Urinary bladder (tissue), 4 donors: Measurements from ENCODE around the gene SP5. TPM values are rescaled to one million over a fixed set of nuclear protein-coding genes. Genes with fewer than 3 reads are reported as not detected.

ENCODE experiments used
- DNase-seq: peaks from one replicate; pipeline ENCODE4 v3.0.0-alpha.2; 2015; ENCODE audit errors: extremely low spot score
- H3K27ac ChIP-seq: one replicate; pipeline ENCODE4 v1.5.1; 2013; ENCODE audit warnings: low read depth, mild to moderate bottlenecking, moderate library complexity
- H3K36me3 ChIP-seq: one replicate; pipeline ENCODE4 v1.6.1; 2013; ENCODE audit warnings: mild to moderate bottlenecking, moderate library complexity; ENCODE audit not compliant: insufficient read depth
- H3K4me1 ChIP-seq: one replicate; pipeline ENCODE4 v1.6.1; 2013; ENCODE audit warnings: mild to moderate bottlenecking, moderate library complexity; ENCODE audit not compliant: insufficient read depth
- H3K4me3 ChIP-seq: one replicate; pipeline ENCODE4 v1.5.1; 2013; ENCODE audit warnings: low read depth, low read length
- WGBS: extraction: QIAGEN DNeasy Blood & Tissue Kit; methylation state at CpG from one replicate; pipeline ENCODE4 v1.1.7; 2013; 5-methylcytosine and 5-hydroxymethylcytosine counted together
- polyA plus RNA-seq: library from polyadenylated mRNA; stranded (reverse); fragments of 200-250 nt; gene quantifications from one replicate; pipeline ENCODE4 v1.2.3, GENCODE V29; 2013
- total RNA-seq: library from RNA; depleted of rRNA; stranded (reverse); fragments of >200 nt; gene quantifications from one replicate; pipeline ENCODE4 v1.2.3, GENCODE V29; 2014
- donor health status: healthy with polysubstance abuse.
- donor health status: healthy.

SP5 gene
- total and polyA plus RNA-seq, 2 donors = 0.42 to 2.8 TPM

DNA sequence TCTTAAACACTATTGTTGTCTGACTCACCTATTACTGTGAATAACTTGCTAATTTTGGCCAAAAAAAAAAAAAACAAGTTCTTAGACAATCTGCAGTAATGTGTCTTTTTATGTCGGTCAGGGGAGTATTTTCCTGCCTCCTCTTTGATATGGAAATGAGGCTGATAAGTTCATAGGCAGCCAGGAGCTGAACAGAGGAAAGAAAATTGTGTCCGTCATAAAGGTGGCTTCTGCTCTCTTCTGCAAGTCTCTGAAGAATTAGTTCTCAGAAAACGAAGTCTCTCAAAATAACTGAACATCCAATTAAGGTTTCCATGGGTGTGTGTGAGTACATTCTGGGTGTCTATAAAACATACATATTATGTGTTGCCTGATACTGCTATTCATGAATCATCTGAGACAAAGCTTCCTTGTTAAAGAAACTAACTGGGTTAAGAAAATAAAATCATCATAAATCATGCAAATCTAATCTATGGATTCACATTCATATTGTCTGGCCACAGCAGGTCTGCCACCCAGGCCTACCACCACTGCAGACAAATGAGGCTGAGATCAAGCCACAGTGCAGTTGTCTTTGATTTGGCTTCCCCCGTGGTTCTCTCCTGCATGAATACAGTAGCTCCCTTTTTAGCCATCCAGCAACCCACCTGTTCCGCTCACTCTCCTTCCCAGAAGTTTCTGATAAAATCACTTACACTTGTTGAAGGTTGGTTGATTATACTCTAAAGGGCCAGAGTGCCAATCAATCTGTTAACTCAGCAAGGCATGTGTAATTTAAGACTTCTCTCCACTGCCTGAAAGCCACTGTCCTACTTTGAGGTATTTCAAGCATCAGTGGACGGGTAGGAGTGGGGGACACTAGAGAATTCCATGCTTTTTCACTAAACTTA, 19.4 kb upstream of the SP5 start:
- DNase-seq = no peak
- H3K36me3 ChIP-seq = no peaks in the 10 kb centered on the region
- 77% methylated on average over 6 of the region's 6 CpGs for WGBS
- no peak overlapping the region for H3K4me3 ChIP-seq
- H3K4me1 ChIP-seq = no peaks in the 10 kb centered on the region
- H3K27ac ChIP-seq = no peak overlapping the region

GRCh38 chr2:170696948-170697347, 18.2 kb upstream of the SP5 start:
- H3K36me3 ChIP-seq = no peaks in the 10 kb centered on the region
- no peaks in the 10 kb centered on the region for H3K4me1 ChIP-seq
- no peak overlapping the region for H3K4me3 ChIP-seq
- no peak overlapping the region for H3K27ac ChIP-seq
- 88% methylated on average over 3 of the region's 3 CpGs for WGBS
- DNase-seq = no peak

DNA sequence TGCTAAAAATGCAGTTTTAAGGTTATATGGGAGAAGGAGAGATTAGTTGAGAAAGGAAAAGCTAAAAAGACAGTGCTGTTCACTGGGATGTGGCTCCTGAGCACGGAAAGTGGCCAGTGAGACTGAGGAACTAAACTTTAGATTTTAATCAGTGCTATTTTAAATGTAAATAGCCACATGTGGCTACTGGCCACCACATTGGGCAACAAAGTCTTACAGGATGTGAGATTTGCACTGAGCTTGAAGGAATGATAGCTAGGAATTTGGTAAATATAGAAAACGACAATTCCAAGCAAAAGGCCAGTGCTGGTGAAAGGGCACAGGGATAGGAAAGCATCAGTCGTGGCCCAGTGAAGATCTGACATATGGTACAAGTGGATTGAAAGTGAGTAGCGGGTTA, 14.1 kb upstream of the SP5 start:
- 76% methylated on average over 4 of the region's 4 CpGs for WGBS
- H3K4me1 ChIP-seq = no peaks in the 10 kb centered on the region
- H3K27ac ChIP-seq = no peak overlapping the region
- DNase-seq = no peak
- no peaks in the 10 kb centered on the region for H3K36me3 ChIP-seq
- no peak overlapping the region for H3K4me3 ChIP-seq

DNA sequence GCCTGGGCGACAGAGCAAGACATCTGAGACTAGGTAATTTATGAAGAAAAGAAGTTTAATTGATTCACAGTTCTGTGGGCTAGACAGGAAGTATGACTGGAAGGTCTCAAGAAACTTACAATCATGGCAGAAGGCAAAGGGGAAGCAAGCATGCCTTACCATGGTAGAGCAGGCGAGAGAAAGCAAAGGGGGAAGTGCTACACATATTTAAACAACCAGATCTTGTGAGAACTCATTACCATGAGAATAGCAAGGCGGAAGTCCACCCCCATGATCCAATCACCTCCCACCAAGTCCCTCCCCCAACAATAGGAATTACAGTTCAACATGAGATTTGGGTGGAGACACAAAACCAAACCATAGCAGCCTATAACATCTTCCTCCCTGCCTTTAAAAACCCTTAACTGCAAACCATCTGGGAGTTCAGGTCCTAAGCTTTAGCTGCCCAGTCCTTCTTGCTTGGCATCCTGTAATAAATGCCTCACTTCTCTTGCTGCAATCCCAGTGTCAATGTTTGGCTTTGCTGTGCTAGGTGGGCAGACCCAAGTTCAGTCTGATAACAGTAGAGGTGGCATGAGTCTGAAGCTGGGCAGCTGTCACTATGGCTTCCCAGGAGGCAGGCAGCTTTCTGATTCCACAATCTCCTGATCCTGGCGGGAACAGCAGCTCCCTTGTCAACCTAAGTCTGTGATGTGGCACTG, 11.2 kb upstream of the SP5 start:
- 85% methylated on average over 4 of the region's 4 CpGs for WGBS
- H3K4me1 ChIP-seq = no peaks in the 10 kb centered on the region
- no peak overlapping the region for H3K4me3 ChIP-seq
- no peaks in the 10 kb centered on the region for H3K36me3 ChIP-seq
- DNase-seq = no peak
- H3K27ac ChIP-seq = no peak overlapping the region

DNA sequence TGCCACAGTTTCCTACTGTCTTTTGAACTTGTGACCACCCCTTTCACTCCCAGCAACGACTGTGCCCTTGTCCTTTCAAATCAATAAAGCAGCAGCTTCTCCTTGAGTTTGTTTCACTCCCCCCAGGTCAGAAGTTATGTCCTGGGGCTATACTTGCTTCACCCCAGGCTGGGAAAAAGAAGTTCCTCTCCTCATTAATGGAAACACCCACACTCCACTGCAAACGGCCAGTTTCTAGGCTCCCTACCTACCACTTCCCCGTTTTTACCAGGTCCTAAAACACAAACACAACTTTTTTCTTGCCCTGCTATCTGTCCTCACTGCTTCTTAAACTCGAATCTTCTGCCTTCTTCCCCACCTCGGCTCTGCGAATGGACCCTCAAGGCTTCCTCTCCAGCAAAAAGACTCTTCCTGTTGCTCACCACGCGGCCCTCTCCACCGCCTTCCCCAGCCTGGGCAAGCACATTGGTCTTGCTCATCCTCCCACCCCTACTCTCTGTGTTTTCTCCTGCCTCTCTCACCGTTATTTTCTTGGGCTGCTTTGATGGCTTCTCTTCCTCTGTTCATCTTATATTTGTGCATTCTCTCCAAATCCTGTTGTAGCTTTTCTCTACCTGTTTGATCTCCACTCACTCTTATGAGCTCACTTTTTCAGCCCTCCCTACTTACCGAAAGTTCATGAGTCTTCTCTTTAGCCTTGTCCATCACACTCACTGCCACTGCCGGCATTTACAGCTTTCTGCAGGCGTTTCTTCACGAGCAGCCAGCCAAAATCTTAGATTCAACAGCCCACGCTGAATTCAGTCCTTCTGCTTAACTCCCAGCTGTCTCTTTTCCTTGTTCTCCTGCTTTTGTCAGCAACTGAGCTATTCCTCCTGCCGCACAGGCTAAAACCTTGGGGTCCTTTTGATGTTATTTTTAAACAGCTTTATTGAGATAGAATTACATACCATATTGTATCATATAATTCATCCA, 7.0 kb upstream of the SP5 start:
- 25% methylated on average over 16 of the region's 16 CpGs for WGBS

GRCh38 chr2:170710609-170710979, 4.5 kb upstream of the SP5 start:
- H3K4me3 ChIP-seq = no peak overlapping the region
- H3K4me1 ChIP-seq = peaks cover 2% of the 10 kb centered on the region
- 88% methylated on average over 1 of the region's 1 CpG for WGBS
- DNase-seq = no peak
- H3K36me3 ChIP-seq = no peaks in the 10 kb centered on the region
- no peak overlapping the region for H3K27ac ChIP-seq

More for the DNA sequence above, 7.0 kb upstream of the SP5 start:
- Histone ChIP-seq H3K4me3 (no peak overlapping the region), H3K27ac (no peak overlapping the region), H3K4me1 (no peaks in the 10 kb centered on the region), H3K36me3 (no peaks in the 10 kb centered on the region)
- no peak for DNase-seq

- 14% methylated on average over 9 of the region's 9 CpGs for WGBS
- no peaks in the 10 kb centered on the region for H3K36me3 ChIP-seq
- H3K4me3 ChIP-seq = no peak overlapping the region
- no peak for DNase-seq
- peaks cover 2% of the 10 kb centered on the region for H3K4me1 ChIP-seq
- H3K27ac ChIP-seq = no peak overlapping the region
Measured at GRCh38 chr2:170711196-170711773, 3.9 kb upstream of the SP5 start.

DNA sequence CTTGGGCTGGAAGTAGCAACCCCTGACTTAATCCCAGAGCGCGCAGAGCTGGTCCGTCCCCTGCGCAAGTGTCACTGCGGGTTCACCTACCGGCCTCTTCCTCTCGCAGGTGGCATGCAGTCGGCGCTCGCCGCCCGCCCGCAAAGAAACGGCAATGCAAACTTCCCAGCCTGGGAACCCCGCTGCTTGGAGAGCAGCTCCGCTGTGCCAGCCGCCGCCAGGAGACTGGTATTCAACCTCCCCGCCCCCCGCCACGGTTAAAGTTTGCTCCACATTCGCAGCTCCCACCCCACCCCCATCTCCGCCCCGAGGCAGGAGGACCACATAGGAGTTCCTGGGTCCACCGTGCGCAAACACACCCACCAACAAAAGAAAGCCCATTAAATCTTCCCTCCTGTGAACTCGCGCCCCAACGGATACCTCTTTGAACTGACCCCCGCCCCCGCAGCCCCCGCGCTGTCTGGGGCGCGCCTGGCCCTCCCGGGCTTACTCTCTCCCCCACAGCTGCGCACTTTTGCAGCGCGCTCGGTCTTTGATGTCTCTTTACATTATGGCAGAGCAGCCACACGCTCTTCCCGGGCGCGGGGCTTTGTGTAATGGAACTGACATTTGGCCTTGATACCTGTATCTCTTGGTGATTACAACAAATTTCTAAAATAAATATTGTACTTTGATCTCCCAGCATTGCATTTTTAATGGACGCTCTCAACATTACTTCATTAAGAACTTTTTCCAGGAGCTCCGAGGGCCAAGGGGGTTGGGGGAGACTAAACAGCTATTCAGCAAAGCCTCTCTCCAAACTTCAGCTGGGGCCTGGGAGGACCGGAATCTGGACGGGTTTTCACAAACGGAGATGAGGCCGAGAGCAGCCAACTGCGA, 3.1 kb upstream of the SP5 start:
- Histone ChIP-seq H3K36me3 (no peaks in the 10 kb centered on the region), H3K4me3 (no peak overlapping the region), H3K27ac (no peak overlapping the region), H3K4me1 (peaks cover 6% of the 10 kb centered on the region)
- WGBS = 5% methylated on average over 51 of the region's 51 CpGs
- no peak for DNase-seq

DNA sequence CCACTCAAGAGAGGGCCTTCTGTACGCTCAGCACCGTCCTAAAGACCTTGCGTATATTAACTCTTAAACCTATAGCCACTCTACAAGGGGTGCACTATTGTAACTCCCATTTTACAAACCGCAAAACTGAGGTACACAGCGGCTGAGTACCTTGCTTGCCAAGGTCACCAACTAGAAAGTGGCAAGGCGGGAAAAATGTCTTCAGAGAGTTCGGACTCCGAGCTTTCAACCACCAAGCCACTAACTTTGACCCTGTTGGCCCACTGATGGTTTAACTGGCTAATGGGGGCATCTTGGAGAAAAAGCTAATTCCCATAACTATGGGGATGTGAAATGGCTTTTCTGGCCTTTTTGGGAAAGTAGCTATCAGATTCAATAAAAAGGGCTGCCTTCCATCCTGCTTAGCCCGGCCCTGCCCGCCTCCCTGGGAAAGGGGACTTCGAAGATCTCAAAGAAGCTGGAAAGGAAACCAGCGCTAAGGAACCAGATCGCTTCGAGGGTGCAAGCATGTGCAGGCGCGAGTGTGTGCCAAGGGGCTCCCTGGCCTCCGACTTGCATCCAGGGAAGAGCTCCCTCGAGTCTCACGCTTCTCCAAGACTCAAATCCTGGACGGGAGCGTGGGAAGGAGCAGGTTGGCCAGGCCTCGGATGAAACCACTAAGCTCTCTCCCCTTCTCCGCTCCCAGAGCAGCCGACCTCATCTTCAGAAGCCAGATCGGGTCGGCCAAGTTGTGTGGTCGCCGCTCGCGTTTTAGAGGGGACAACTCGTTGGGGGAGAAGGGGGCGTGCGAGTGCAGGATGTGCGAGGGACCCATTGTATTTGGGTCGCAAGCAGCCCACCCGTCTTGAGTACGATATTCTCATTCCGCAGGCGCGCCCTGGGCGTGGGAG, 2.2 kb upstream of the SP5 start:
- no peak overlapping the region for H3K4me3 ChIP-seq

GRCh38 chr2:170713543-170714380, 1.4 kb upstream of the SP5 start:
- peak overlapping the region; percentile 50 for H3K4me3 ChIP-seq
- DNase-seq = no peak
- 12% methylated on average over 75 of the region's 76 CpGs for WGBS
- peaks cover 6% of the 10 kb centered on the region for H3K4me1 ChIP-seq
- peak overlapping the region; percentile 41 for H3K27ac ChIP-seq
- no peaks in the 10 kb centered on the region for H3K36me3 ChIP-seq

More for the DNA sequence above, 2.2 kb upstream of the SP5 start:
- Histone ChIP-seq H3K4me1 (peaks cover 6% of the 10 kb centered on the region), H3K36me3 (no peaks in the 10 kb centered on the region), H3K27ac (no peak overlapping the region)
- 36% methylated on average over 41 of the region's 41 CpGs for WGBS
- DNase-seq = no peak
